ENCODE measurements around the gene HERPUD1.

DNA sequence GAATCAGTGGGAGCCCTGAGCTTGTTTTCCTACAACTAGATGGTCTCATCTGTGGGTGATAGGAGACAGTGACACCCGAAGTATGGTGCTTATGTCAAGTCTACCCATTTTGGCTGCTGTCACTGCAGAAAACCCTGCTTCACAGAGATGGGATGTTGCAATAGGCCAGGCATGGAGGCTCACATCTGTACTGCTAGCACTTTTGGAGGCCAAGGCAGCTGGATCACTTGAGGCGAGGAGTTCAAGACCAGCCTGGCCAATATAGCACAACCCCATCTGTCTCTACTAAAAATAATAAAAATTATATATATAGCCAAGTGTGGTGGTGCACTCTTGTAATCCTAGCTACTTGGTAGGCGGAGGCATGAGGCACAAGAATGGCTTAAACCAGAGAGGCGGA, 2.3 kb upstream of the HERPUD1 start:
- TF ChIP-seq, protein P1, sequence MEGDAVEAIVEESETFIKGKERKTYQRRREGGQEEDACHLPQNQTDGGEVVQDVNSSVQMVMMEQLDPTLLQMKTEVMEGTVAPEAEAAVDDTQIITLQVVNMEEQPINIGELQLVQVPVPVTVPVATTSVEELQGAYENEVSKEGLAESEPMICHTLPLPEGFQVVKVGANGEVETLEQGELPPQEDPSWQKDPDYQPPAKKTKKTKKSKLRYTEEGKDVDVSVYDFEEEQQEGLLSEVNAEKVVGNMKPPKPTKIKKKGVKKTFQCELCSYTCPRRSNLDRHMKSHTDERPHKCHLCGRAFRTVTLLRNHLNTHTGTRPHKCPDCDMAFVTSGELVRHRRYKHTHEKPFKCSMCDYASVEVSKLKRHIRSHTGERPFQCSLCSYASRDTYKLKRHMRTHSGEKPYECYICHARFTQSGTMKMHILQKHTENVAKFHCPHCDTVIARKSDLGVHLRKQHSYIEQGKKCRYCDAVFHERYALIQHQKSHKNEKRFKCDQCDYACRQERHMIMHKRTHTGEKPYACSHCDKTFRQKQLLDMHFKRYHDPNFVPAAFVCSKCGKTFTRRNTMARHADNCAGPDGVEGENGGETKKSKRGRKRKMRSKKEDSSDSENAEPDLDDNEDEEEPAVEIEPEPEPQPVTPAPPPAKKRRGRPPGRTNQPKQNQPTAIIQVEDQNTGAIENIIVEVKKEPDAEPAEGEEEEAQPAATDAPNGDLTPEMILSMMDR (conservative IDR thresholded peaks at IDR 0.05), result no peak
- no peak for TF ChIP-seq ZFX (IDR thresholded peaks at IDR 0.05)
